CD4-positive, alpha-beta T cell treated with Interleukin-4 for 1 hour (primary cell): ENCODE measurements around the gene BTBD6.

Experiments used
- DNase-seq, 2 donors: peaks; one replicate each; pipeline ENCODE4 v3.0.0-alpha.2; 2020 to 2022

BTBD6 gene

DNA sequence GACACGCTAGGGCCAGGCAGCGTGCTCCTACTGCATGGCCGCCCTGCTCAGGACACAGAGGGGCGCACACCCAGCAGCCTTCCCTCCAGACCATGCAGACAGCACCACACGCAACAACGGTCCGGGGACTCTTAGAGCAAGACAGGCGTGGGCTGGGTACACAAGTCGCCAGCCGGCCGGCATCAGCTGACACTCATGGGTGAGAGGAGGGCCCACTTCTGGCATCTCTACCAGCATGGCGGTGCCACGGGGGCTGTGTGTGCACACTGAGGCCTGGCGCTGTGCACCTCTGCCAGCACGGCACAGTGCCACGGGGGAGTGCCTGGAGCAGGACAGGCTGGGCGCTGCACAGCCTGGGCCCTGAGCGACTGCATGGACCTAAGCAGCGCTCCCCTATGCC, 6.7 kb upstream of the BTBD6 start:
- no peak for DNase-seq

GRCh38 chr14:105244334-105244733, 4.0 kb upstream of the BTBD6 start:
- DNase-seq = no peak

DNA sequence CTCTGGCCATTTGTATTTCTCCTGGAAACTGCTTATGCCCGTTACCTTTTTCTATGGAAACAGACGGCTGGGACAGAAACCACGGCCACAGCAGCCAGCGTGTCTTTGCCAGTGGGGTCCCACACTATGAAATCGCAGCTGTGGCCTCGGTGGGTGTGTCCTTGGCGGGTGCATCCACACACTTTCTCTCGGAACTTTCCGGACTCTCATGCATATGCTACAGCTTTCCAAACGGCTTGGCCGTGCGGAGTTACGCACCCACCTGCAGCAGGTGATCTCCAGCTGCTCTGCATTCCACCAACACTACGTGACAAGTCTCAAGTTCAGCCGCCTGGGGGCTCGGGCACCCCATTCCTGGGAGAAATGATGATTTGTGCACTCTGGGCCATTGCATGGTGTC, 1.3 kb upstream of the BTBD6 start:
- no peak for DNase-seq

DNA sequence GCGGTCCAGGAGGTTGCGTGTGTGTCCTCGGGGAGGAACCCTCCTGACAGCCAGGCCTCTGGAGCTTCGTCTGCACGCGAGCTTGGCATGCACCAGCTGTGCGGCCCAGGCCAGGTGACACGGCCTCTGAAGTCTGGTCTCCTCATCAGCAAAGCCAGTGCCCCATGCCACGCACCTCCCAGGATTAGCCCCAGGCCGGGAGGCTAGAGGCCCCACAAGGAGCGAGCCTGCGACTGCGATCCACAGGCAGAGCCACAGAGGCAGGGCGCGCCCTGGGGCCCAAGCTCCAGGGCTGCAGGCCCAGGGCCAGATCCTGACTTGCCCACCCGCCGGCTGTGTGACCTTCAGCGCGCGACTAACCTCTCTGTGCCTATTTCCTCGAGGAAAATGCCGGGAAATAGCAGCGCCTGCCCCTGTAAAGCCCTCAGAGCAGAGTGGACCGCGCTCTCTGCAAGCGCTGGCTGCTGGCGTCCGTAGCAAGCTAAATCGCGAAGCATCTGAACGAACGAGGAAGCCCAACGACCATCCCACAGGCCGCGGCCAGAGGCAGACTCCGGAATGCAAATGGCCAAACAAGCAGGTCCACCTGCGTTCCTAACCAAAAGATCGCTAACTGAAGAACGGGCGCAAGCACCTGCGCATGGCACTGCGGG, 492 bp upstream of the BTBD6 start:
- DNase-seq = no peak

DNA sequence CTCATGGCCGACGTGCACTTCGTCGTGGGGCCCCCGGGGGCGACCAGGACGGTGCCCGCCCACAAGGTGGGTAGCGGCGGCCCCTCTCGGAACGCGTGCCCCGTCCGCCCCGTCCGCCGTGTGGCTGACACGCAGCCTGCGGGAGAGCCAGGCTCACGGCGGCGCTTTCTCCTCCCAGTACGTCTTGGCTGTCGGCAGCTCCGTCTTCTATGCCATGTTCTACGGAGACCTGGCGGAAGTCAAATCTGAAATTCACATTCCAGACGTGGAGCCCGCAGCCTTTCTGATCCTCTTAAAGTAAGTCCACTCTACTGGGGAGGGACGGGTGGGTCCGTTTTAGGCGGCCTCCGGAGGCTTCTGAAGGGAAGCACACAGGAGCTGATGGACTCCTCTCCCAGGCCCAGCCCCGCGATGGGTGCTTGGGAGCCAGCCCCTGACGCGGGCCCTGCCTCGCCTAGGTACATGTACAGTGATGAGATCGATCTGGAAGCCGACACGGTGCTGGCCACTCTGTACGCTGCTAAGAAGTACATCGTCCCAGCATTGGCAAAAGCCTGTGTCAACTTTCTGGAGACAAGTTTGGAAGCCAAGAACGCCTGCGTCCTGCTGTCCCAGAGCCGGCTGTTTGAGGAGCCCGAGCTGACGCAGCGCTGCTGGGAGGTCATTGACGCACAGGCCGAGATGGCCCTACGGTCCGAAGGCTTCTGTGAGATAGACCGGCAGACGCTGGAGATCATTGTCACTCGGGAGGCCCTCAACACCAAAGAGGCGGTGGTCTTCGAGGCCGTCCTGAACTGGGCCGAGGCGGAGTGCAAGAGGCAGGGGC, 1.1 kb downstream of the BTBD6 start:
- no peak for DNase-seq

DNA sequence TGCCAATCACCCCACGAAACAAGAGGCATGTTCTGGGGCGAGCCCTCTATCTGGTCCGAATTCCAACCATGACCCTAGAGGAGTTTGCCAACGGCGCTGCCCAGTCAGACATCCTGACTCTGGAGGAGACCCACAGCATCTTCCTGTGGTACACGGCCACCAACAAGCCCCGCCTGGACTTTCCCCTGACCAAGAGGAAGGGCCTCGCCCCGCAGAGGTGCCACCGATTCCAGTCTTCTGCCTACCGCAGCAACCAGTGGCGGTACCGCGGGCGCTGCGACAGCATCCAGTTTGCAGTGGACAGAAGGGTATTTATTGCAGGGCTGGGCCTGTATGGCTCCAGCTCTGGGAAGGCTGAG, 1.7 kb downstream of the BTBD6 start:
- no peak for DNase-seq

DNA sequence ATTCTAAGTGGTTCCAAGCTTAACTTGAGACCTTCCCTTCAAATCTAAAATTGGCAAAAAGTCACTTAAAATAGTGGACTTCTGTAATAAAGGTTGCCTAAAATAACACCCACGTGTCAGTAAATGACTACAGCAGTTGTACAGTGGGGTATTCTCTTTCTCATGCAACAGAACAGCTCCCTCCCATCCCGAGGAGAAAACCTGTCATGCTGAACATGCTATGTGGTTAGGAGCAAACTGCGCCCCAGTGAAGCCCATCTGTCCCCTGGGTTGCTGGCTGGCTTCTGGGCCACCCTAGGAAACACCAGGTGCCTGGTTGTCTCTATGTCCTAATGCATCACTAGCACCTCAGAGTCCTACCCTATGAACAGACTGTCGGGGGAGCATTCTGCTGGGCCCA, 2.7 kb downstream of the BTBD6 start:
- no peak for DNase-seq

DNA sequence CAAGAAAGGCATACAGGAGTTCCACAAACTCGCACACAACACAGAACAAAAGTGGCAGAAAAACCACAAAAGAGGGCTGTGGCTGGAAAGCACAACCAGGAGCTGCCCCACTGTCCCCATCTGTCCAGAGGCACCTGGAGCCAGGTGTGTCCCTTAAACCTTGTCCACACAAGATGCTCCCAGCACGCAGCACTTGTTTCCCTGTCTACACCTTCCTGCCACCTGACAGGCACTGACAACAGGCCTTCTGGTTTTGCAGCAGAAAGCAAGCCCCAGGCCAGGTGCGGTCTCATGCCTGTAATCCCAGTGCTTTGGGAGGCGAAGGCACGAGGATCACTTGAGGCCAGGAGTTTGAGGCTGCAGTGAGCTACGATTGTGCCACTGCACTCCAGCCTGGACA, 3.6 kb downstream of the BTBD6 start:
- DNase-seq = no peak

- no peak for DNase-seq
Measured at GRCh38 chr14:105252552-105253328, 4.4 kb downstream of the BTBD6 start.

DNA sequence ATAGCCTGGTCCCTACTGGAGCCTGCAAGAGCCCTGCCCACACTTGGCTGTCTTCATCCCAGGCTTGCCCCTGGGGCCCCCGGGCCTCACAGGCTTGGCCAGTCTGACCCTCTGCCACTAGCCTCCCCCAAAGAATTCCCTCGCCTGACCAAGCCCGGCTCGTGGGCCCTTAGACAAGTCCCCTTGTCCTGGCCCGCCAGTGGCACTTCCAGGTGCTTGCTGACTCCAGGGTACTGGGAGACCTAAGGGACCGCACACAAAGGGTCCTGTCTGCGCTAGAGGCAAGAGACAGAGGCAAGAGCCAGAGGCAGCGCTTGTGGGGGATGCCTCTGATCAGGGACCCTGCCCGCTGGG, 5.0 kb downstream of the BTBD6 start:
- no peak for DNase-seq

DNA sequence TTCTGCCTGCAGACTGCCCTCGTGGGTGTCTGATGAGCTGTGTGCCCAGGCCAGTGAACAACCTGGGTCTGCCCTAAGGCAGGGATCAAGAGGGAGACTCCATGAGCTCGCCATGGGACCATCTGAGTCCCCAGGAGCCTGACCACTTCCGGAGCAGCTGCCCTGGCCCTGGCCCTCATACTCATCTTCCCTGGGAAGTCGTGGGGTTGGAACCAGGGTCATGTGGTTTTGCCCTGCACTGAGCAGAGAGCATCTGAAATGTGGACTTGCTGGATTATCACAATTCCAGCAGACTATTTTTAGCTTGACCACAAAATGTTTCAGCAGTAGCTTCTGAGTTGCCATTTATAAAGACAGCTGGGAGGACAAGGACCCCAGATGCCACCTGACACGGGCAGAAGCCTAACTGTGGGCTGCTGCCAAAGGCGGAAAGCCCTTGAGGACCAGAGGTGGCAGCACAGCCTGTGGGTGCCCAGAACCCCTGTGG, 6.7 kb downstream of the BTBD6 start:
- DNase-seq = no peak

GRCh38 chr14:105256292-105256960, 8.1 kb downstream of the BTBD6 start:
- DNase-seq = no peak

DNA sequence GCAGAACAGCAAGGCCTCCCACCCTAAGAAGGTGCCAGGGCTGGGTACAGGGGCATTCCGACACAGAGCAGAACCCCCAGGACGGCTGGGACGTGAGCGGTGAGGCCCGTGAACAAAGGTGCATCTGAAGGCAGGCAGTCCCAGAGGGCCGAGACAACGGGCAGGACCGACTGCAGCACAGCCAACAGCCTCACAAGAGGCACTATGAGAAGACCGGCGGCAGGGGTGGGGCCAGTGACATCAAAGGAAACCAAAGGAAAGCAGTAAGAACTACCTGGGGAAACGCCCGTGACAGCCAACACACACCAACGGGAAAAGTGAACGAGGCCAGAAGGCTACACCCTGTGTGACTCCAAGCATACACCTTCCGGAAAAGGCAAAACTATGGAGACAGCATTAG, 9.1 kb downstream of the BTBD6 start:
- DNase-seq = peak in 1 of 2 donors; percentile 38

DNA sequence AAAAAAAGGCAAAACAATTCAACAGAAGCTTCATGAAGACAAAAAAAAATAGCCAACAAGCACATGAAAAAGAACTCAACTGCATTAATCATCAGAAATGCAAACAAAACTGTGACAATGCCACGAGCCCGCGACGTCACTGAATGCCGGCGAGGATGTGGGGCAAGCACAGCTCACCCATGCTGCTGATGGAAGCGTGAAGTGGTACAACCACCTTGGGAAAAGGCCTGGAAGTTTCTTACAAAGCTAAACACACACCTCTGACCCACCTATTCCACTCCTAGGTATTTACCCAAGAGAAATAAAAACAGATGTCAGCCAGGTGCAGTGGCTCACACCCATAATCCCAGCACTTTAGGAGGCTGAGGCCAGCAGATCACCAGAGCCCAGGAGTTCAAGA, 10.5 kb downstream of the BTBD6 start:
- DNase-seq = no peak

GRCh38 chr14:105260959-105261358, 12.6 kb downstream of the BTBD6 start:
- no peak for DNase-seq

DNA sequence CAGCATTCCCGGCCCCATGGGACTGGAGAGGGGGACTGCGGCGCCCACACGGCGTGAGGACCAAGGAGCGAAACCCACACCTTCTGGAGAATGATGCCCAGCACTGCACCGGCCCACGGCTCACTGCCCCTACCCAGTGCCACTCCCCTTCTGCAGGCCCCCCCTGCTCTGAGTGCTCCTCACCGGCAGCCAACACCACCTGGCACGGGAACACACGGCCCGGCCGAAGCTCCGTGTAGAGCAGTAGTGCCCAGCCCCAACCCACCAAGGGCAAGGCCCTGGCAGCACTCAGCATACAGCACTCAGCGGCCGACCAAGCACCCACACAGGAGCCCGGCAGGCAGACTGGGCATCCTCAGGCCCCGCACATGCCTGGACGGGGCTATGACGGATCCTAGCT, 13.4 kb downstream of the BTBD6 start:
- DNase-seq = no peak

GRCh38 chr14:105267820-105268548, 19.7 kb downstream of the BTBD6 start:
- DNase-seq = no peak

GRCh38 chr14:105268736-105269354, 20.5 kb downstream of the BTBD6 start:
- no peak for DNase-seq

- no peak for DNase-seq
Measured at GRCh38 chr14:105269405-105269804, 21.1 kb downstream of the BTBD6 start.

DNA sequence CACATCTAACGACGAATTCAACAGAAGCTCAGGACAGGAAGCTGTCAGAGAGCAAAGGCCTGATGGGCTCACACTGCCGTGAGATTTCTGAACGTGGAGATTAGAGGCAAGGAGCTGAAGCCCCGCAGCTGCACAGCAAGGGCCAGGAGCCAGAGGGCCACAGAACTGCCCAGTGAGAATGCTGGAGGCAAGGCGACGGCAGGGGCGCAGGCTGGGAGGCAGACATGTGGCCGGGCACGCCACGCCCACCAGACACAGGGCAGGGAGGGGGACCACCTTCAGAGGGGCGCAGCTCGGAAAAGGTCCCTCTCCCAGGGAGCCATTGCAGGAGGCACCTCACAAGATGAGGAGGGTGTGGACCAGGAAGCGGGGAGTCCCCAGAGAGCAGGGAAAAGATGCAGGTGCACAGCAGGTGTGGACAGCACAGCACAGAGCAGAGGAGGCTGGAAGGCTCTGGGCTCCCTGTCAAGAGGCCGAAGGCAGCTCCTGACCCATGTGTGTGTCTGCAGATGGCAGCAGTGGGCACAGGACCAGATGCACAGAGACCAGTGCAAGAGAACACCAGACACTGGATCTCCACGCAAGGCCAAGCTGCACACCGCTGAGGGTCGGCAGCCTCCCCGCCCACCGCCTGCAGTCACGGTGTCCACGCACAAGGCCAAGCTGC, 23.0 kb downstream of the BTBD6 start:
- DNase-seq = no peak

DNA sequence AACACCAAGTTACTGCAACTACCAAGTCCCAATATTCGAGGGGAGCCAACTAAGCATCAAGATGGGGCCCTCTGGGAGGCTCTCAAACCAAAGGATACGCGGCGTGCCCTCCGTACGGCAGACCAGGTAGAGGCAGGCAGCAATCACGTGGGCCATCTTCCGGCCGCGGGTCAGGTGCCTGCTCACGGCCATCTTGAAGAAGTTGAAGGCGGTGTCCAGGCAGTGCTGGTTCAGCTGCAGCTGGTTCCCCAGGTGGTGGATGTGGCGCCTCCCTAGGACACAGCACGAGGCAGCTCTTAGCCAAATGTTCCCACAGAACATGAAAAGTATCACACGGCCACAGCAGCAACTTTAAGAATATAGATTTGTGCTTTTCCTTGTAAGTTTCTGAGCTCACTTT, 24.3 kb downstream of the BTBD6 start:
- no peak for DNase-seq

- no peak for DNase-seq
Measured at GRCh38 chr14:105273062-105273461, 24.7 kb downstream of the BTBD6 start.
